ENCODE results near the gene HYAL2. TPM values are rescaled to one million over a fixed set of nuclear protein-coding genes. Genes with fewer than 3 reads are reported as not detected.

The HYAL2 gene
- total and polyA plus RNA-seq, 2 of the 8 experiments (the other 6 are each of a cell fraction or from before 2014, with no cell fraction given): 51.9 to 176 TPM

- peaks cover 10% of the 10 kb centered on the region for H3K23me2 ChIP-seq (ENCODE audit: low read depth, low read length)
- no peaks in the 10 kb centered on the region for H3K9me3 ChIP-seq (ENCODE audit: insufficient read depth in 2 of 2, low read depth in 1 of 2, low read length in 1 of 2)
- no peak overlapping the region for H3K23ac ChIP-seq (ENCODE audit: insufficient read length)
- H3K14ac ChIP-seq (ENCODE audit: insufficient read length): no peak overlapping the region
- ChIA-PET POLR2A (ENCODE audit: partially characterized antibody) (interaction anchor here (0.6 to 6.8 kb wide), 6 partner anchors 10 to 41 kb away, joined by 3 to 122 read pairs (median 4); partner anchors contain the start of genes HYAL3, LSMEM2 and NAA80), CTCF (ENCODE audit: partially characterized antibody) (interaction anchor here (1.3 to 4.3 kb wide), 4 partner anchors 9 to 30 kb away, joined by 3 to 13 read pairs (median 8); partner anchors contain the start of gene HYAL1)
- H2BK20ac ChIP-seq (ENCODE audit: low read length): no peak overlapping the region
- H2AK5ac ChIP-seq (ENCODE audit: low read depth, low read length): no peak overlapping the region
- no peak overlapping the region for H3K4ac ChIP-seq (replicated peaks; ENCODE audit: insufficient read length, low read depth, low read length)
- H3K4me2 ChIP-seq (ENCODE audit: insufficient read depth in 1 of 2, low read depth in 2 of 2, low read length in 2 of 2): no peak overlapping the region
- no peak overlapping the region for H2BK12ac ChIP-seq (ENCODE audit: low read depth, low read length)
- peaks cover 0 to 7% (median 5%) of the 10 kb centered on the region in 4 experiments; a peak in 4 of 7 replicates for H3K4me1 ChIP-seq (replicated peaks in 1 of 4; ENCODE audit: control insufficient read depth in 3 of 4, insufficient read depth in 4 of 4, low read length in 3 of 4)
- no peak overlapping the region; the same call in 1 of the 2 replicates for H4K8ac ChIP-seq (ENCODE audit: extremely low read depth, insufficient read depth, low read length)
- no peak overlapping the region for H2AFZ ChIP-seq (ENCODE audit: low read length)
- FAIRE-seq (no peak), DNase-seq (ENCODE audit: low read depth in 1 of 2, low spot score in 2 of 2) (no peak)
- no peaks in the 10 kb centered on the region; a peak in 1 of 7 replicates for H3K27me3 ChIP-seq (replicated peaks in 1 of 4; ENCODE audit: control insufficient read depth in 3 of 4, extremely low read depth in 1 of 4, insufficient read depth in 3 of 4, low read length in 3 of 4)
- no peak overlapping the region for H2BK120ac ChIP-seq (replicated peaks; ENCODE audit: low read depth, low read length)
- peaks cover 0 to 15% of the 10 kb centered on the region in 2 experiments; a peak in 3 of 4 replicates for H3K79me2 ChIP-seq (ENCODE audit: control insufficient read depth in 1 of 2, insufficient read depth in 2 of 2, low read length in 2 of 2)
- WGBS, 2 experiments (ENCODE audit: extremely low coverage in 1 of 2, insufficient coverage in 1 of 2, insufficient read length in 1 of 2, insufficient replicate concordance in 2 of 2, low coverage in 1 of 2, low lambda C conversion rate in 2 of 2, missing lambda C conversion rate in 1 of 2): 96% methylated on average over 6 of the region's 6 CpGs; no CpG with 5 or more reads in 1 of the 2 experiments
- peaks cover 0 to 13% of the 10 kb centered on the region in 2 experiments for H4K20me1 ChIP-seq (replicated peaks in 1 of 2; ENCODE audit: control insufficient read depth in 1 of 2, insufficient read depth in 2 of 2, low read length in 2 of 2)
- peaks cover 8% of the 10 kb centered on the region; the same call in 1 of the 2 replicates for H3K79me1 ChIP-seq (ENCODE audit: low read depth, low read length)
- H3K56ac ChIP-seq (replicated peaks; ENCODE audit: insufficient read length, low read depth, low read length): no peak overlapping the region
- no peak overlapping the region for H4K91ac ChIP-seq (replicated peaks; ENCODE audit: insufficient read length, low read length)
- no peak overlapping the region for H3K27ac ChIP-seq (ENCODE audit: low read depth, low read length)
- H2BK15ac ChIP-seq (ENCODE audit: low read length): no peak overlapping the region
- H2BK5ac ChIP-seq (ENCODE audit: low read depth, low read length): no peak overlapping the region
- H3K18ac ChIP-seq (ENCODE audit: extremely low read depth, low read length): no peak overlapping the region
- no peak overlapping the region for H3K9ac ChIP-seq (replicated peaks in 1 of 4; ENCODE audit: extremely low read depth in 1 of 4, low read depth in 3 of 4, low read length in 3 of 4)
- H3K4me3 ChIP-seq (ENCODE audit: extremely low read depth in 1 of 4, insufficient read depth in 2 of 4, low read depth in 3 of 4, low read length in 4 of 4): no peak overlapping the region
- H3K36me3 ChIP-seq (ENCODE audit: control insufficient read depth in 2 of 4, insufficient read depth in 4 of 4, low read length in 3 of 4): peaks cover 16 to 29% (median 22%) of the 10 kb centered on the region in 4 experiments
- H4K5ac ChIP-seq (ENCODE audit: insufficient read length, low read depth, low read length): no peak overlapping the region
- TF ChIP-seq HDAC2 (IDR thresholded peaks at IDR 0.05; ENCODE audit: borderline replicate concordance in 1 of 2, low read depth in 2 of 2, low read length in 2 of 2) (no peak), YY1 (IDR thresholded peaks at IDR 0.05; ENCODE audit: low read depth, low read length) (no peak), RAD21 (IDR thresholded peaks at IDR 0.05 in 1 of 2, conservative IDR thresholded peaks at IDR 0.05 in 1 of 2; ENCODE audit: low read depth in 2 of 2, low read length in 2 of 2) (no peak), EP300 (IDR thresholded peaks at IDR 0.05; ENCODE audit: borderline replicate concordance in 1 of 2, low read depth in 2 of 2, low read length in 2 of 2) (no peak)
Measured at GRCh38 chr3:50289130-50289529, 33.4 kb downstream of the HYAL2 start.
